SK-N-SH treated with all-trans-retinoic acid at 6 μM for 48 hours (cell line): ENCODE data around the gene PEX26.

Experiments used
- ATAC-seq: fragments of 200-7000 bp; cut with Tn5 transposase; 3 replicates; pipeline ENCODE4 v1.9.1; 2020; ENCODE audit warnings: mild to moderate bottlenecking, moderate library complexity
- BACH2 ChIP-seq: fragments of 250-450 bp; sonication (Bioruptor Pico); IDR thresholded peaks from 2 replicates; pipeline ENCODE4 v1.9.0; 2021; ENCODE audit warnings: mild to moderate bottlenecking, borderline replicate concordance
- CSDC2 ChIP-seq: fragments of 250-450 bp; sonication (Bioruptor Pico); IDR thresholded peaks from 2 replicates; pipeline ENCODE4 v1.5.0; 2020; ENCODE audit warnings: mild to moderate bottlenecking, moderate library complexity
- ESRRG ChIP-seq: fragments of 250-450 bp; sonication (Bioruptor Pico); IDR thresholded peaks from 2 replicates; pipeline ENCODE4 v1.6.1; 2021; ENCODE audit warnings: mild to moderate bottlenecking
- GLIS3 ChIP-seq: fragments of 250-450 bp; sonication (Bioruptor Pico); IDR thresholded peaks from 2 replicates; pipeline ENCODE4 v1.5.0; 2020; ENCODE audit warnings: mild to moderate bottlenecking, moderate library complexity
- ISL1 ChIP-seq: fragments of 250-450 bp; sonication (Bioruptor Pico); IDR thresholded peaks from 2 replicates; pipeline ENCODE4 v2.1.2; 2022; ENCODE audit warnings: mild to moderate bottlenecking, moderate library complexity
- RARB ChIP-seq: fragments of 250-450 bp; sonication (Bioruptor Pico); IDR thresholded peaks from 2 replicates; pipeline ENCODE4 v1.8.0; 2021; ENCODE audit warnings: mild to moderate bottlenecking, moderate library complexity
- SNAI2 ChIP-seq: fragments of 250-450 bp; sonication (Bioruptor Pico); IDR thresholded peaks from 2 replicates; pipeline ENCODE4 v1.5.0; 2020; ENCODE audit warnings: mild to moderate bottlenecking, moderate library complexity
- TCF4 ChIP-seq: fragments of 250-450 bp; sonication (Bioruptor Pico); IDR thresholded peaks from 2 replicates; pipeline ENCODE4 v1.8.0; 2021; ENCODE audit warnings: mild to moderate bottlenecking, moderate library complexity, borderline replicate concordance
- TOX ChIP-seq: fragments of 250-450 bp; sonication (Bioruptor Pico); IDR thresholded peaks from 2 replicates; pipeline ENCODE4 v1.8.0; 2021; ENCODE audit warnings: mild to moderate bottlenecking, moderate library complexity, borderline replicate concordance
- ZC3H10 ChIP-seq: fragments of 250-450 bp; sonication (Bioruptor Pico); IDR thresholded peaks from 2 replicates; pipeline ENCODE4 v1.5.1; 2021; ENCODE audit warnings: mild to moderate bottlenecking, moderate library complexity
- ZFP3 ChIP-seq: fragments of 250-450 bp; sonication (Bioruptor Pico); IDR thresholded peaks from 2 replicates; pipeline ENCODE4 v1.5.0; 2020; ENCODE audit warnings: mild to moderate bottlenecking, moderate library complexity
- ZFP30 ChIP-seq: fragments of 450-650 bp; formaldehyde crosslinking; IDR thresholded peaks from 2 replicates; pipeline ENCODE4 v1.5.0; 2022; ENCODE audit warnings: mild to moderate bottlenecking, moderate library complexity
- ZNF565 ChIP-seq: fragments of 450-650 bp; formaldehyde crosslinking; conservative IDR thresholded peaks from 2 replicates; pipeline ENCODE4 v1.5.0; 2020; ENCODE audit warnings: low read depth, mild to moderate bottlenecking, moderate library complexity
- ZNF70 ChIP-seq: fragments of 450-650 bp; formaldehyde crosslinking; IDR thresholded peaks from 2 replicates; pipeline ENCODE4 v1.5.0; 2020; ENCODE audit warnings: mild to moderate bottlenecking, moderate library complexity
- ZNF8 ChIP-seq: fragments of 450-650 bp; formaldehyde crosslinking; IDR thresholded peaks from 2 replicates; pipeline ENCODE4 v1.5.0; 2020; ENCODE audit warnings: mild to moderate bottlenecking, moderate library complexity
- TF ChIP-seq, protein P1 (sequence below): fragments of 250-450 bp; sonication (Bioruptor Pico); IDR thresholded peaks from 2 replicates; pipeline ENCODE4 v1.8.0; 2021; ENCODE audit warnings: low read depth, mild to moderate bottlenecking, moderate library complexity, borderline replicate concordance
- TF ChIP-seq, protein P2 (sequence below): fragments of 250-450 bp; sonication (Bioruptor Pico); IDR thresholded peaks from 2 replicates; pipeline ENCODE4 v1.5.1; 2021; ENCODE audit warnings: mild to moderate bottlenecking, moderate library complexity
- TF ChIP-seq, protein P3 (sequence below): fragments of 250-450 bp; sonication (Bioruptor Pico); IDR thresholded peaks from 2 replicates; pipeline ENCODE4 v1.5.1; 2020; ENCODE audit warnings: low read depth, mild to moderate bottlenecking, moderate library complexity
- TF ChIP-seq, protein P4 (sequence below): fragments of 250-450 bp; sonication (Bioruptor Pico); IDR thresholded peaks from 2 replicates; pipeline ENCODE4 v1.8.0; 2020; ENCODE audit warnings: mild to moderate bottlenecking, moderate library complexity, borderline replicate concordance
- TF ChIP-seq, protein P5 (sequence below): fragments of 250-450 bp; sonication (Bioruptor Pico); IDR thresholded peaks from 2 replicates; pipeline ENCODE4 v1.5.0; 2020; ENCODE audit warnings: mild to moderate bottlenecking, moderate library complexity

The PEX26 gene

DNA sequence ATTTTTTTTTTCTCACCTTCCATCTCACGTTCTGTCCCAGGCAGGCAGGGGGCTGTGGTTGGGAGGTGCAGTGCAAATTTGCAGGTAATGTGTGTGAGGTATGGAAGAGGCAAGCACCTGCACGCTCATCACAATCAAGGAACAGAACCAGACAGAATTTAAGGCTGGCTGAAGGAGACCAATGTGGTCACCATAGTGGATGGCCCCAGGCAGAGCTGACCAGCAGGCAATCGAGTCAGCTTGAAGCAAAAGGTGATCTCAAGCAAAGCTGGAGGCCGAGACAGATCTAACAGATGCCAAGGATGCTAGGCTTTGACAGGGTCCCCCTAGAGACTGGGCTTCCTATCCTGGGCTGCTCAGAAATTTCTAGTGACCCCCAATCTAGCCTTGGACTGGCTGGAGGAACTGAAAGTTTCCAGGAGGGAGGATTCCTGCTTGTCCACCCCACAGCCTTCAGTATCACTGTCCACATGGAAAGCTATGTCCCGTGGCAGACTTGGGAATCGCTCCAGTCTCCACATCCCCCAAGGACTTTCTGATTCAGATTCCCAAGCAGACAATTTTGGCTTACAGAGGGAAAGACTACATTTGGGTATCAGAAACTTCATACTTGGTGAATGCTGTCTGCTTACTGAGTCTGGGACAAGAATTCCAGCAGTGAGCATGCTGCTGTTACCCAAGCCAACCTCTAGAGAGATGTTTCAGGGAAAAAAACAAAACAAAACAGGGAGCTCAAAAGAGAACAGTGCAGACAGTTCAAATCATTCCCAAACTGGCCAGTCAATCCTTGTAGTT is 44.4 kb upstream of the PEX26 start:
- peak; percentile 27 for ATAC-seq
- TF ChIP-seq ZNF70 (CRISPR knock-in tag) (no peak), ZFP30 (CRISPR knock-in tag) (no peak), BACH2 (no peak), TCF4 (no peak), ESRRG (no peak), CSDC2 (CRISPR knock-in tag) (no peak), TOX (no peak), ZNF565 (no peak), ZNF8 (CRISPR knock-in tag) (no peak), ISL1 (CRISPR knock-in tag) (no peak), SNAI2 (no peak), RARB (no peak), ZC3H10 (CRISPR knock-in tag) (no peak), ZFP3 (no peak)
- TF ChIP-seq, protein P1, sequence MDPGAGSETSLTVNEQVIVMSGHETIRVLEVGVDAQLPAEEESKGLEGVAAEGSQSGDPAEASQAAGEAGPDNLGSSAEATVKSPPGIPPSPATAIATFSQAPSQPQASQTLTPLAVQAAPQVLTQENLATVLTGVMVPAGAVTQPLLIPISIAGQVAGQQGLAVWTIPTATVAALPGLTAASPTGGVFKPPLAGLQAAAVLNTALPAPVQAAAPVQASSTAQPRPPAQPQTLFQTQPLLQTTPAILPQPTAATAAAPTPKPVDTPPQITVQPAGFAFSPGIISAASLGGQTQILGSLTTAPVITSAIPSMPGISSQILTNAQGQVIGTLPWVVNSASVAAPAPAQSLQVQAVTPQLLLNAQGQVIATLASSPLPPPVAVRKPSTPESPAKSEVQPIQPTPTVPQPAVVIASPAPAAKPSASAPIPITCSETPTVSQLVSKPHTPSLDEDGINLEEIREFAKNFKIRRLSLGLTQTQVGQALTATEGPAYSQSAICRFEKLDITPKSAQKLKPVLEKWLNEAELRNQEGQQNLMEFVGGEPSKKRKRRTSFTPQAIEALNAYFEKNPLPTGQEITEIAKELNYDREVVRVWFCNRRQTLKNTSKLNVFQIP (CRISPR knock-in tag) = no peak
- TF ChIP-seq, protein P2, sequence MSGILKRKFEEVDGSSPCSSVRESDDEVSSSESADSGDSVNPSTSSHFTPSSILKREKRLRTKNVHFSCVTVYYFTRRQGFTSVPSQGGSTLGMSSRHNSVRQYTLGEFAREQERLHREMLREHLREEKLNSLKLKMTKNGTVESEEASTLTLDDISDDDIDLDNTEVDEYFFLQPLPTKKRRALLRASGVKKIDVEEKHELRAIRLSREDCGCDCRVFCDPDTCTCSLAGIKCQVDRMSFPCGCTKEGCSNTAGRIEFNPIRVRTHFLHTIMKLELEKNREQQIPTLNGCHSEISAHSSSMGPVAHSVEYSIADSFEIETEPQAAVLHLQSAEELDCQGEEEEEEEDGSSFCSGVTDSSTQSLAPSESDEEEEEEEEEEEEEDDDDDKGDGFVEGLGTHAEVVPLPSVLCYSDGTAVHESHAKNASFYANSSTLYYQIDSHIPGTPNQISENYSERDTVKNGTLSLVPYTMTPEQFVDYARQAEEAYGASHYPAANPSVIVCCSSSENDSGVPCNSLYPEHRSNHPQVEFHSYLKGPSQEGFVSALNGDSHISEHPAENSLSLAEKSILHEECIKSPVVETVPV = no peak
- TF ChIP-seq, protein P3, sequence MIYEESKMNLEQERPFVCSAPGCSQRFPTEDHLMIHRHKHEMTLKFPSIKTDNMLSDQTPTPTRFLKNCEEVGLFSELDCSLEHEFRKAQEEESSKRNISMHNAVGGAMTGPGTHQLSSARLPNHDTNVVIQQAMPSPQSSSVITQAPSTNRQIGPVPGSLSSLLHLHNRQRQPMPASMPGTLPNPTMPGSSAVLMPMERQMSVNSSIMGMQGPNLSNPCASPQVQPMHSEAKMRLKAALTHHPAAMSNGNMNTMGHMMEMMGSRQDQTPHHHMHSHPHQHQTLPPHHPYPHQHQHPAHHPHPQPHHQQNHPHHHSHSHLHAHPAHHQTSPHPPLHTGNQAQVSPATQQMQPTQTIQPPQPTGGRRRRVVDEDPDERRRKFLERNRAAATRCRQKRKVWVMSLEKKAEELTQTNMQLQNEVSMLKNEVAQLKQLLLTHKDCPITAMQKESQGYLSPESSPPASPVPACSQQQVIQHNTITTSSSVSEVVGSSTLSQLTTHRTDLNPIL (CRISPR knock-in tag) = no peak
- TF ChIP-seq, protein P4, sequence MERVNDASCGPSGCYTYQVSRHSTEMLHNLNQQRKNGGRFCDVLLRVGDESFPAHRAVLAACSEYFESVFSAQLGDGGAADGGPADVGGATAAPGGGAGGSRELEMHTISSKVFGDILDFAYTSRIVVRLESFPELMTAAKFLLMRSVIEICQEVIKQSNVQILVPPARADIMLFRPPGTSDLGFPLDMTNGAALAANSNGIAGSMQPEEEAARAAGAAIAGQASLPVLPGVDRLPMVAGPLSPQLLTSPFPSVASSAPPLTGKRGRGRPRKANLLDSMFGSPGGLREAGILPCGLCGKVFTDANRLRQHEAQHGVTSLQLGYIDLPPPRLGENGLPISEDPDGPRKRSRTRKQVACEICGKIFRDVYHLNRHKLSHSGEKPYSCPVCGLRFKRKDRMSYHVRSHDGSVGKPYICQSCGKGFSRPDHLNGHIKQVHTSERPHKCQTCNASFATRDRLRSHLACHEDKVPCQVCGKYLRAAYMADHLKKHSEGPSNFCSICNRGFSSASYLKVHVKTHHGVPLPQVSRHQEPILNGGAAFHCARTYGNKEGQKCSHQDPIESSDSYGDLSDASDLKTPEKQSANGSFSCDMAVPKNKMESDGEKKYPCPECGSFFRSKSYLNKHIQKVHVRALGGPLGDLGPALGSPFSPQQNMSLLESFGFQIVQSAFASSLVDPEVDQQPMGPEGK (CRISPR knock-in tag) = no peak
- TF ChIP-seq, protein P5, sequence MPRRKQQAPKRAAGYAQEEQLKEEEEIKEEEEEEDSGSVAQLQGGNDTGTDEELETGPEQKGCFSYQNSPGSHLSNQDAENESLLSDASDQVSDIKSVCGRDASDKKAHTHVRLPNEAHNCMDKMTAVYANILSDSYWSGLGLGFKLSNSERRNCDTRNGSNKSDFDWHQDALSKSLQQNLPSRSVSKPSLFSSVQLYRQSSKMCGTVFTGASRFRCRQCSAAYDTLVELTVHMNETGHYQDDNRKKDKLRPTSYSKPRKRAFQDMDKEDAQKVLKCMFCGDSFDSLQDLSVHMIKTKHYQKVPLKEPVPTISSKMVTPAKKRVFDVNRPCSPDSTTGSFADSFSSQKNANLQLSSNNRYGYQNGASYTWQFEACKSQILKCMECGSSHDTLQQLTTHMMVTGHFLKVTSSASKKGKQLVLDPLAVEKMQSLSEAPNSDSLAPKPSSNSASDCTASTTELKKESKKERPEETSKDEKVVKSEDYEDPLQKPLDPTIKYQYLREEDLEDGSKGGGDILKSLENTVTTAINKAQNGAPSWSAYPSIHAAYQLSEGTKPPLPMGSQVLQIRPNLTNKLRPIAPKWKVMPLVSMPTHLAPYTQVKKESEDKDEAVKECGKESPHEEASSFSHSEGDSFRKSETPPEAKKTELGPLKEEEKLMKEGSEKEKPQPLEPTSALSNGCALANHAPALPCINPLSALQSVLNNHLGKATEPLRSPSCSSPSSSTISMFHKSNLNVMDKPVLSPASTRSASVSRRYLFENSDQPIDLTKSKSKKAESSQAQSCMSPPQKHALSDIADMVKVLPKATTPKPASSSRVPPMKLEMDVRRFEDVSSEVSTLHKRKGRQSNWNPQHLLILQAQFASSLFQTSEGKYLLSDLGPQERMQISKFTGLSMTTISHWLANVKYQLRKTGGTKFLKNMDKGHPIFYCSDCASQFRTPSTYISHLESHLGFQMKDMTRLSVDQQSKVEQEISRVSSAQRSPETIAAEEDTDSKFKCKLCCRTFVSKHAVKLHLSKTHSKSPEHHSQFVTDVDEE = no peak

DNA sequence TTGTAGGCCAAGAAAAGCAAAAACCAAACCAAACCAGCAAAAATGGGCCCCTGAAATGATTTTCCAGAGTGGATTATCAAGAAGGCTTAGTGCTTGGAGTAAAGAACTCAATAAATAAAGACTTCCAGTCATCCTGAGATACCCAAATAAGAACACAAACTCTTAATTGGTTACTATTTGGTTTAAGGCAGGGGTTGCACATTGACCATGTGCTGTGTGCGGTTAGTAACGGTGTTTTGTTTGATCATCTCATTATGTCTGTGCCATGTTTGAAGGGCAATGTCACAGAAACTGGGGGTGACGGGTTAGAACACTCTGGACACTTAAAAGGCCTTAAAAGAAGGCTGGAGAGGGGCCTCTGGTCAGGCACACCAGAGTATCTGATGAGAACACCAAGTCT is 43.7 kb upstream of the PEX26 start:
- no peak for ATAC-seq
- TF ChIP-seq TCF4 (no peak), ZC3H10 (CRISPR knock-in tag) (no peak), CSDC2 (CRISPR knock-in tag) (no peak), ZNF8 (CRISPR knock-in tag) (no peak), ZNF70 (CRISPR knock-in tag) (no peak), ZFP3 (no peak), GLIS3 (CRISPR knock-in tag) (no peak), TOX (no peak), SNAI2 (no peak)
- TF ChIP-seq, protein P2 = no peak
- TF ChIP-seq, protein P5 = no peak
- TF ChIP-seq, protein P3 (CRISPR knock-in tag) = no peak
